Retinal pigment epithelial cell (primary cell): ENCODE data around the gene CR2.

Experiments
- DNase-seq: peaks from one replicate; pipeline ENCODE4 v3.0.0-alpha.2; 2010; ENCODE audit warnings: low read depth
- H3K4me3 ChIP-seq: 2 replicates; pipeline ENCODE4 v1.5.1; 2011; ENCODE audit warnings: mild to moderate bottlenecking, low read length, control low read depth, moderate library complexity
- TF ChIP-seq, protein P1 (sequence below): conservative IDR thresholded peaks from 2 replicates; pipeline ENCODE4 v1.5.1; 2011; ENCODE audit warnings: low read depth, low read length, control low read depth, inconsistent platforms

CR2 gene

DNA sequence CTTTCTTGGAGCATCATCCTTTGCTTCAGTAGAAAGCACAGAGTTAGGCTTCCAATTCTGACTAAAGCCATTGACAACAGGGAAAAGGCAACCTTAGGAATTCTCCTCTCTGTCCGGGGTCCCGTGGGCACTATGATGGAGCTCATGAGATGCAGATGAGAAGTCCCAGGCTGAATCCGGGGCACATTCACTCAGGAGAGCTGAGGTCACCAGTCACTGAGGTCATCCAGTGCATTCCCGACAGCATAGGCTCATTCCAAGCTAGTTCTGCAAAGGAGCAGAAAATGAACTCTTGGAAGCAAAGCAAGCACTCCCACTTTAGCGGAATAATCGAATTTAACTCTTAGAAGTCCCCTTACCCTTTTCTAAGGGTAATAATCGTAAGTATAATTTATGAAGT, 48.6 kb downstream of the CR2 start:
- no peak overlapping the region for H3K4me3 ChIP-seq
- TF ChIP-seq, protein P1, sequence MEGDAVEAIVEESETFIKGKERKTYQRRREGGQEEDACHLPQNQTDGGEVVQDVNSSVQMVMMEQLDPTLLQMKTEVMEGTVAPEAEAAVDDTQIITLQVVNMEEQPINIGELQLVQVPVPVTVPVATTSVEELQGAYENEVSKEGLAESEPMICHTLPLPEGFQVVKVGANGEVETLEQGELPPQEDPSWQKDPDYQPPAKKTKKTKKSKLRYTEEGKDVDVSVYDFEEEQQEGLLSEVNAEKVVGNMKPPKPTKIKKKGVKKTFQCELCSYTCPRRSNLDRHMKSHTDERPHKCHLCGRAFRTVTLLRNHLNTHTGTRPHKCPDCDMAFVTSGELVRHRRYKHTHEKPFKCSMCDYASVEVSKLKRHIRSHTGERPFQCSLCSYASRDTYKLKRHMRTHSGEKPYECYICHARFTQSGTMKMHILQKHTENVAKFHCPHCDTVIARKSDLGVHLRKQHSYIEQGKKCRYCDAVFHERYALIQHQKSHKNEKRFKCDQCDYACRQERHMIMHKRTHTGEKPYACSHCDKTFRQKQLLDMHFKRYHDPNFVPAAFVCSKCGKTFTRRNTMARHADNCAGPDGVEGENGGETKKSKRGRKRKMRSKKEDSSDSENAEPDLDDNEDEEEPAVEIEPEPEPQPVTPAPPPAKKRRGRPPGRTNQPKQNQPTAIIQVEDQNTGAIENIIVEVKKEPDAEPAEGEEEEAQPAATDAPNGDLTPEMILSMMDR, result no peak

DNA sequence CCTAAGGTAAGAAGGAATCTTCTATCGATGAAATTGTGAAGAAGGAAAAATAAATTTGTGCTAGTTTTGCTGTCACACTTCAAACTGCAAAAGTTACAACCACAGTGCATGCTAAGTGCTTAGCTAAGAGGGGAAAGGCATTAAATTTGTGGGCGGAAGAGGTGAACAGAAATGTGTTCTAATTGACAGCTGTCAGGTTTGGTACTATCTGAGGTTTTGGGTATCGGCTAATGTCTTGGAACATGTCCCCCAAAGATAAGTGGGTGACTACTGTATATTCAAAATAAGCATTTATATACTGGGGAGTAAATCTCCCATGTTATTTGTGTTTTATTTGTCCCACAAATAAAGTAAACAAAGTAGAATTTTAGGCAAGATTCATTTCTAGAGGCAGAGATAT, 49.8 kb downstream of the CR2 start:
- no peak for DNase-seq
- no peak overlapping the region for H3K4me3 ChIP-seq
- TF ChIP-seq, protein P1, result no peak

More for the DNA sequence above, 48.6 kb downstream of the CR2 start:
- DNase-seq, result no peak

DNA sequence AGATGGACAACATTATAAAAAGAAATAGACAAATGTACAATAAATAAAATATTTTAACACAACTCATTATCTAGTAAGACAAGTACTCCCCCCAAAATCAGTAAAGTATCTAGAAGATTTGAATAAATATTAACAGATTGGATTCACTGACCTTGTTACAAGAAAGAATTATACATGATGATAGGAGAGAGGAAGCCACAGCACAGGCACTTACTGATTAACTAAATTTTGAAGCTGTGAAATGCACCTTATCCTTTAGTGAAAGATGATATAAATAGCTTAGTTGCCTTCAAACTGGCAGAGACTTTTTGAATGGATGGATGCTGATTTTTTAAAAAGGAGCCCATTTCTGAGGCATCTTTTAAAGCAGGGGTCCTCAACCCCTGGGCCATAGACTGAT, 50.3 kb downstream of the CR2 start:
- no peak for DNase-seq
- TF ChIP-seq, protein P1, result no peak
- H3K4me3 ChIP-seq, result no peak overlapping the region

DNA sequence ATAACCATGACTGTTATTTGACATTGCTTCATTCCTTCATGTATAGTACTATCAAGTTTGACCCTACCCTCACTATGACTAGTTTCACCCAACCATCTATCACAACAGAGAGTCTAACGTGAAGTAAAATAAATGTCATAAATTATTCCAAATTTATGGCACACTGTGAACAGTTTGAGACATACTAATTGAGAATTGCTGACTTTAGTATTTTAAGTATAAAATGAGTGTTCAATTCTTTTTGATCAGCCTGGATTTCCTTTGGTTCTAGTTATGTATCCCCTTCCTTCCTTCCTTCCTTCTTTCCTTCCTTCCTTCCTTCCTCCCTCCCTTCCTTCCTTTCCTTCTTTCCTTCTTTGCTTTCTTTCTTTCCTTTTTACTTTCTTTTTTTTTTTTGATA, 56.3 kb downstream of the CR2 start:
- DNase-seq, result no peak
- H3K4me3 ChIP-seq, result no peak overlapping the region
- TF ChIP-seq, protein P1, result no peak

DNA sequence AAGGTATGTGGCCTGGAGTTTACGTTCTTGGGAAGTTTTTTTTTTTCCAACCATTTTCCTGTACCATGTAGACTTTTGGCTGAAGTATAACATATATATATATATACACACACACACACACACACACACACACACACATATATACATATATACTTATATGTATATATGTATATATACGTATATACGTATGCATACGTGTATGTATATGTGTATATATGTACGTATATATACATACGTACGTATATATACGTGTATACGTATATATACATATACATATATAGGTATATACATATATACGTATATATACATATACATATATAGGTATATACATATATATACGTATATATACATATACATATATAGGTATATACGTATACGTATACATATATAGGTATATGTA, 60.8 kb downstream of the CR2 start:
- no peak overlapping the region for H3K4me3 ChIP-seq
- TF ChIP-seq, protein P1, result no peak
- no peak for DNase-seq

DNA sequence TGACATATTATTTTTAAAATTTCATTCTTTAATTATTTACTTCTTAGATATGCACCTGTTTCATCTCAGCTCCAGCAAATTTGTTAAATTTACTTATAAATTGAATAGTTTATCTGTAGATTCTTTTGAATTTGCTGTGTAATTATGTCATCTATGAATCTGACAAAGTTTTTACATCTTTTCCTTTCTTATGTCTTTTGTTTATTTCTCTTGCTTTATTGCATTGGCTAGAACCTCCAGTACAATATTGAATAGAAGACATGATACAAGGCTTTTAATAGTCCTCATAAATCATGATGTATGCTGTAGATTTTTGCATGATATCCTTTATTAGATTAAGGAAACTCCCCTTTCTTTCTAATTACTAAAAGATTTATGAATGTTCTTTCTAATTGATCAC, 62.6 kb downstream of the CR2 start:
- TF ChIP-seq, protein P1, result no peak
- no peak overlapping the region for H3K4me3 ChIP-seq
- DNase-seq, result no peak

DNA sequence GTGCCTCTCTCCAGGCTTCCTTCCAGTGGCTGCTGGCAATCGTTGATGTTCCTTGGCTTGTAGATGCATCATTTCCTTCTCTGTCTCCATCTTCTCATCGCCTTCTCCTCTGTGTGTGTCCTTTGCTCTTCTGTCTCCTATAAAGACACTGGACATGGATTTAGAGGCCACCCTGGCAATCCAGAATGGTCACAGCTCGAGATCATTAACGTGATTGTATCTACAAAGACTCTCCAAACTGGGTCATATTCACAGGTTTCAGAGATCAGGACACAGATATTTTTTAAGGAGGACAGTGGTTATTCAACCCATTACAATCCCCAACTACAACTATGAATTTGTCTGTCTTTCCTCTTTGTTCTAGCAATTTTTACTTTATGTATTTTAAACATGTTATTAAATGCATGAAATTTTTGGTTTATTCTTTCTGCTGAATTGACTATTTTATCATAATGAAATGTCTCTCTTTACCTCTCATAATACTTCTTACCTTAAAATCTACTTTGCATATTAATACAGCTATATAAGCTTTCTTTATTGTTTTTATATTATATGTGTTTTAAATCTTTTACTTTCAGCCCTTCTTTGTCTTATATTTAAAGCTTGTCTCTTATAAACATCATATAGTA, 64.6 kb downstream of the CR2 start:
- DNase-seq, result no peak
- H3K4me3 ChIP-seq, result no peak overlapping the region
- TF ChIP-seq, protein P1, result no peak
